C1 segment of cervical spinal cord (tissue), 14 donors: ENCODE results near the gene TRAF2.

ENCODE experiments used
- DNase-seq, 14 donors: peaks; one replicate each; lab custom pipeline; 2025; lab: John Stamatoyannopoulos, UW

Gene TRAF2

GRCh38 chr9:136847088-136847825, 39.1 kb upstream of the TRAF2 start:
- DNase-seq = no peak

GRCh38 chr9:136847826-136848392, 38.4 kb upstream of the TRAF2 start:
- DNase-seq = peak in 2 of 14 donors; percentile 36 to 39

- DNase-seq = no peak
These were observed 37.8 kb upstream of the TRAF2 start for GRCh38 chr9:136848393-136849037.

GRCh38 chr9:136849038-136849959, 37.0 kb upstream of the TRAF2 start, which contains the start of gene PHPT1:
Gene PHPT1 (plus strand): TSS chr9:136849409. CDS start chr9:136849431, 22 bp downstream.
- peak; percentile 89 to 99 (median 97) for DNase-seq

- DNase-seq = peak in 1 of 14 donors; percentile 51
These were observed 36.1 kb upstream of the TRAF2 start for GRCh38 chr9:136849960-136850865.

GRCh38 chr9:136850866-136851775, 35.2 kb upstream of the TRAF2 start:
- DNase-seq = no peak

GRCh38 chr9:136851941-136852663, 34.2 kb upstream of the TRAF2 start, which contains the start of gene MAMDC4:
Gene MAMDC4 (plus strand): TSS chr9:136852346. CDS start chr9:136852417, 71 bp downstream.
- no peak for DNase-seq

GRCh38 chr9:136852664-136853595, 33.4 kb upstream of the TRAF2 start:
- no peak for DNase-seq

- no peak for DNase-seq
These were observed 32.7 kb upstream of the TRAF2 start for GRCh38 chr9:136853596-136854112.

- no peak for DNase-seq
These were observed 32.0 kb upstream of the TRAF2 start for GRCh38 chr9:136854113-136854841.

- no peak for DNase-seq
These were observed 31.4 kb upstream of the TRAF2 start for GRCh38 chr9:136854842-136855460.

GRCh38 chr9:136855461-136856078, 30.7 kb upstream of the TRAF2 start:
- no peak for DNase-seq

- no peak for DNase-seq
These were observed 30.2 kb upstream of the TRAF2 start for GRCh38 chr9:136856079-136856476.

- DNase-seq = no peak
These were observed 29.7 kb upstream of the TRAF2 start for GRCh38 chr9:136856541-136857141.

- no peak for DNase-seq
These were observed 29.1 kb upstream of the TRAF2 start for GRCh38 chr9:136857166-136857565.
